ENCODE measurements around the gene ZNF74.
"Not testable (repeated sequence)": the region's sequence is repeated elsewhere in the genome, so short reads cannot be mapped to it uniquely, and the experiment has no call there.

DNA sequence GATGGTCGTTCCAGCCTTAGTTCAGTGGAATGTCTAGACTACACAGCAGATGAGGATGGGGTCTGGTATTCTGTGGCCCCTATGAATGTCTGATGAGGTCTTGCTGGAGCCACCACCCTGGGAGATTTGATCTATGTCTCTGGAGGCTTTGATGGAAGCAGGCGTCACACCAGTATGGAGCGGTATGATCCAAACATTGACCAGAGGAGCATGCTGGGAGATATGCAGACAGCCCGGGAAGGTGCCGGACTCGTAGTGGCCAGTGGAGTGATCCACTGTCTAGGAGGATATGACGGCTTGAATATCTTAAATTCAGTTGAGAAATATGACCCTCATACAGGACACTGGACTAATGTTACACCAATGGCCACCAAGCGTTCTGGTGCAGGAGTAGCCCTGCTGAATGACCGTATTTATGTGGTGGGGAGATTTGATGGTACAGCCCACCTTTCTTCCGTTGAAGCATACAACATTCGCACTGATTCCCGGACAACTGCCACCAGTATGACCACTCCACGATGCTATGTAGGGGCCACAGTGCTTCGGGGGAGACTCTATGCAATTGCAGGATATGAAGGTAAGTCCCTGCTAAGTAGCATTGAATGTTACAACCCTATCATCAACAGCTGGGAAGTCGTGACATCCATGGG is 57.3 kb downstream of the ZNF74 start:
- TF ChIP-seq, protein P1, sequence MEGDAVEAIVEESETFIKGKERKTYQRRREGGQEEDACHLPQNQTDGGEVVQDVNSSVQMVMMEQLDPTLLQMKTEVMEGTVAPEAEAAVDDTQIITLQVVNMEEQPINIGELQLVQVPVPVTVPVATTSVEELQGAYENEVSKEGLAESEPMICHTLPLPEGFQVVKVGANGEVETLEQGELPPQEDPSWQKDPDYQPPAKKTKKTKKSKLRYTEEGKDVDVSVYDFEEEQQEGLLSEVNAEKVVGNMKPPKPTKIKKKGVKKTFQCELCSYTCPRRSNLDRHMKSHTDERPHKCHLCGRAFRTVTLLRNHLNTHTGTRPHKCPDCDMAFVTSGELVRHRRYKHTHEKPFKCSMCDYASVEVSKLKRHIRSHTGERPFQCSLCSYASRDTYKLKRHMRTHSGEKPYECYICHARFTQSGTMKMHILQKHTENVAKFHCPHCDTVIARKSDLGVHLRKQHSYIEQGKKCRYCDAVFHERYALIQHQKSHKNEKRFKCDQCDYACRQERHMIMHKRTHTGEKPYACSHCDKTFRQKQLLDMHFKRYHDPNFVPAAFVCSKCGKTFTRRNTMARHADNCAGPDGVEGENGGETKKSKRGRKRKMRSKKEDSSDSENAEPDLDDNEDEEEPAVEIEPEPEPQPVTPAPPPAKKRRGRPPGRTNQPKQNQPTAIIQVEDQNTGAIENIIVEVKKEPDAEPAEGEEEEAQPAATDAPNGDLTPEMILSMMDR (IDR thresholded peaks at IDR 0.05), result not testable (repeated sequence)
- not testable (repeated sequence) for TF ChIP-seq POLR2A (IDR thresholded peaks at IDR 0.05)
